IMR-90 (cell line): ENCODE results near the gene SLITRK2. TPM values are rescaled to one million over a fixed set of nuclear protein-coding genes. Genes with fewer than 3 reads are reported as not detected.

ENCODE experiments used
- ATAC-seq: fragments of 200-7000 bp; cut with Tn5 transposase; 2 replicates; pipeline ENCODE4 v1.9.1; 2020; ENCODE audit warnings: low read depth, mild to moderate bottlenecking, moderate library complexity
- BruUV-seq: library from RNA; stranded (reverse); fragments of 400-500 nt; replicated peaks from 2 replicates; lab custom pipeline; 2021; lab: Mats Ljungman, UMichigan
- CTCF ChIA-PET: fragments of 300-600 bp; formaldehyde crosslinking; extraction: SDS; loops from one replicate; lab custom pipeline; 2021; ENCODE audit warnings: antibody characterized with exemption; lab: Yijun Ruan, JAX
- POLR2A ChIA-PET: fragments of 300-600 bp; sonication (Branson Sonifier 250); formaldehyde crosslinking; loops from one replicate; lab custom pipeline; 2022; ENCODE audit warnings: antibody characterized with exemption; ENCODE audit not compliant: unreplicated experiment; lab: Charles Lee
- DNase-seq: peaks from one replicate; pipeline ENCODE4 v3.0.0; 2013
- H2AFZ ChIP-seq: replicated peaks from 2 replicates; pipeline ENCODE3; 2013; ENCODE audit warnings: low read length, mild to moderate bottlenecking; ENCODE audit not compliant: poor library complexity
- H2AK5ac ChIP-seq: 2 replicates; pipeline ENCODE4 v1.6.1; 2013; ENCODE audit warnings: low read depth, low read length, inconsistent platforms
- H2AK9ac ChIP-seq: replicated peaks from 2 replicates; pipeline ENCODE3; 2013; ENCODE audit warnings: mild to moderate bottlenecking, low read depth, low read length, moderate library complexity; ENCODE audit not compliant: poor library complexity
- H2BK120ac ChIP-seq: 2 replicates; pipeline ENCODE4 v1.6.1; 2013; ENCODE audit warnings: low read depth, low read length, inconsistent platforms
- H2BK15ac ChIP-seq: 3 replicates; pipeline ENCODE4 v1.6.1; 2013; ENCODE audit warnings: low read depth, low read length, inconsistent platforms
- H2BK20ac ChIP-seq: 2 replicates; pipeline ENCODE4 v1.6.1; 2013; ENCODE audit warnings: low read depth, mild to moderate bottlenecking, inconsistent platforms, low read length, moderate library complexity
- H2BK5ac ChIP-seq: 2 replicates; pipeline ENCODE4 v1.6.1; 2013; ENCODE audit warnings: mild to moderate bottlenecking, low read depth, low read length, inconsistent platforms; ENCODE audit not compliant: poor library complexity, severe bottlenecking
- H3K14ac ChIP-seq: replicated peaks from 2 replicates; pipeline ENCODE4 v1.6.1; 2013; ENCODE audit warnings: low read depth, low read length, inconsistent platforms
- H3K18ac ChIP-seq: 2 replicates; pipeline ENCODE4 v1.6.1; 2013; ENCODE audit warnings: low read depth, low read length, control low read depth
- H3K23ac ChIP-seq: 2 replicates; pipeline ENCODE4 v1.6.1; 2013; ENCODE audit warnings: low read depth, low read length, inconsistent platforms
- H3K27ac ChIP-seq: 2 replicates; pipeline ENCODE4 v1.5.1; 2013; ENCODE audit warnings: mild to moderate bottlenecking, control low read depth, low read length; ENCODE audit not compliant: insufficient read depth
- H3K27me3 ChIP-seq: 2 replicates; pipeline ENCODE4 v1.6.1; 2013; ENCODE audit warnings: low read length; ENCODE audit not compliant: control insufficient read depth, insufficient read depth
- H3K36me3 ChIP-seq: 2 replicates; pipeline ENCODE4 v1.6.1; 2013; ENCODE audit warnings: low read length, mixed read lengths; ENCODE audit not compliant: control insufficient read depth, insufficient read depth
- H3K4ac ChIP-seq: 2 replicates; pipeline ENCODE4 v1.6.1; 2013; ENCODE audit warnings: low read depth, low read length, inconsistent platforms
- H3K4me1 ChIP-seq: 2 replicates; pipeline ENCODE4 v1.6.1; 2013; ENCODE audit warnings: low read length, mixed read lengths; ENCODE audit not compliant: control insufficient read depth, insufficient read depth
- H3K4me2 ChIP-seq: 2 replicates; pipeline ENCODE4 v1.6.1; 2013; ENCODE audit warnings: low read depth, mild to moderate bottlenecking, control low read depth, low read length, moderate library complexity
- H3K4me3 ChIP-seq: 2 replicates; pipeline ENCODE4 v1.5.1; 2013; ENCODE audit warnings: low read depth, mild to moderate bottlenecking, control low read depth, low read length, moderate library complexity; ENCODE audit not compliant: insufficient read depth
- H3K56ac ChIP-seq: 2 replicates; pipeline ENCODE4 v1.6.1; 2013; ENCODE audit warnings: low read length, inconsistent platforms; ENCODE audit not compliant: insufficient read depth; ENCODE audit errors: extremely low read depth
- H3K79me1 ChIP-seq, 2 experiments: 2 replicates each; pipeline ENCODE4 v1.6.1; 2013; ENCODE audit warnings: low read length in 2 of 2, inconsistent platforms in 1 of 2, low read depth in 1 of 2
- H3K9ac ChIP-seq: 2 replicates; pipeline ENCODE4 v1.6.1; 2013; ENCODE audit warnings: low read depth, low read length, control low read depth
- H3K9me1 ChIP-seq: 2 replicates; pipeline ENCODE4 v1.6.1; 2013; ENCODE audit warnings: low read length, inconsistent platforms; ENCODE audit not compliant: insufficient read depth
- H3K9me3 ChIP-seq: 2 replicates; pipeline ENCODE4 v1.6.1; 2013; ENCODE audit warnings: low read length; ENCODE audit not compliant: control insufficient read depth, insufficient read depth
- H4K20me1 ChIP-seq: 2 replicates; pipeline ENCODE4 v1.6.1; 2013; ENCODE audit warnings: low read length, inconsistent platforms; ENCODE audit not compliant: insufficient read depth
- H4K5ac ChIP-seq: 2 replicates; pipeline ENCODE4 v1.6.1; 2013; ENCODE audit warnings: mild to moderate bottlenecking, low read depth, low read length, control low read depth
- H4K8ac ChIP-seq, 2 experiments: 2 replicates each; pipeline ENCODE4 v1.6.1; 2013; ENCODE audit warnings: low read depth in 2 of 2, low read length in 2 of 2, control low read depth in 1 of 2, inconsistent platforms in 1 of 2
- H4K91ac ChIP-seq: 2 replicates; pipeline ENCODE4 v1.6.1; 2013; ENCODE audit warnings: low read depth, low read length, inconsistent platforms; ENCODE audit not compliant: insufficient read depth
- CHD1 ChIP-seq: IDR thresholded peaks from 2 replicates; pipeline ENCODE4 v1.6.1; 2012; ENCODE audit warnings: low read depth, low read length, improper control_type of control experiment
- RAD21 ChIP-seq: IDR thresholded peaks from 2 replicates; pipeline ENCODE4 v1.6.1; 2012; ENCODE audit warnings: low read length, improper control_type of control experiment
- RCOR1 ChIP-seq: IDR thresholded peaks from 2 replicates; pipeline ENCODE4 v1.6.1; 2012; ENCODE audit warnings: mild to moderate bottlenecking, low read length, improper control_type of control experiment; ENCODE audit not compliant: insufficient replicate concordance
- WGBS, 2 experiments: methylation state at CpG; one replicate each; pipeline versions ENCODE4 v1.1.5 to v1.1.7; 2013; ENCODE audit warnings: missing lambda C conversion rate in 2 of 2; ENCODE audit not compliant: insufficient read length in 1 of 2; ENCODE audit errors: extremely low coverage in 2 of 2; 5-methylcytosine and 5-hydroxymethylcytosine counted together
- dilution Hi-C: fragments of 300-500 bp; cut with HindIII; formaldehyde crosslinking; loops from one replicate; pipeline ENCODE4 v1.14.3; 2018; ENCODE audit warnings: low sequenced_read_pairs; ENCODE audit not compliant: unreplicated experiment
- in situ Hi-C: fragments of 300-500 bp; cut with MboI; formaldehyde crosslinking; loops from 3 replicates; pipeline ENCODE4 v1.14.3; 2019; ENCODE audit warnings: low sequenced_read_pairs, inconsistent platforms, mixed read lengths
- intact Hi-C: fragments of 100-400 bp; cut with micrococcal nuclease; formaldehyde crosslinking; loops from 2 replicates; pipeline ENCODE4 v1.10.0; 2022
- polyA plus RNA-seq, 3 experiments: library from polyadenylated mRNA; depleted of rRNA; stranded (reverse); fragments of >200 nt; gene quantifications; 2 replicates each; pipeline ENCODE4 v1.2.3, GENCODE V29; 2012; ENCODE audit warnings: low replicate concordance in 1 of 3
- total RNA-seq: library from RNA; depleted of rRNA; stranded (reverse); fragments of >200 nt; gene quantifications from 2 replicates; pipeline ENCODE4 v1.2.3, GENCODE V29; 2012

SLITRK2 gene
- total and polyA plus RNA-seq, 2 of the 4 experiments (the other 2 are of a cell fraction): not detected

DNA sequence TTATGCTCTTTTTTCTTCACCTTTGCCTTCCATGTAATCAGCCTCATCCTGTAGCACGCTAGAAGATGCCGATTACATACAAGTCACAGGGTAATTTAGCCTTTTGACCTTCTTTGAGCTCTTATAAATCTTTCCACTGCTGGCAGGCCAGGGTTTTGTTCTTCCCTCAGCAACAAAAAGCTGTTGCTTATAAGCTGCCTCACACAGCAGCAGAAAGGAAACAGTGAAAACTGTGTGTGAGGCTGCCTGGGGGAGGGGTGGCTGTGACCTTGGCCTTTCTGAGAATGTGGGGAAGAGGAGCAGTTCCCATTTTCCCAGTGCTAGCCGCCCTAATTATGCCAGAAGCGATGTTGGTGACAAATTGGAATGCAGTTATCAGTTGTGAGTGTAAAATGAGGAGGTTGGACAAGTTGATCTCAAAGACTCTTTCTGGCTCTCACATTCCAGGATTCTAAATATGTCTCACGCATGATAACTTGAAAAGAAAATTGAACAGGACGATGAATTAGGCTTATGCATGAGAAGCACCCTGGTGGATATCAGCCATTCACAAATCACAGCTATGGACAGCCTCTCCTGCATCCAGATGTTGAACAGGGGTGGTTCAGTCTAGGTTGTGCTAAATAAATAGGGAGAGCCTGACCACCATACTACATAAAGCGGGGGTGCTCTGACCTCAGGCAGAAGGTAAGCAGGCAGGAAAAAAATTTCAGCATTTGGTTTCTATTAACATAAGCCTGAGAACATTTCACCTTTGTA lies 25.7 kb downstream of the SLITRK2 start:
- Histone ChIP-seq H2AK9ac (no peak overlapping the region), H3K27ac (no peak overlapping the region), H4K8ac (no peak overlapping the region), H3K9ac (no peak overlapping the region), H3K18ac (no peak overlapping the region), H3K23ac (no peak overlapping the region), H3K56ac (no peak overlapping the region), H3K4ac (no peak overlapping the region), H2BK120ac (no peak overlapping the region), H4K20me1 (no peaks in the 10 kb centered on the region), H2AK5ac (no peak overlapping the region), H3K14ac (no peak overlapping the region), H2AFZ (no peak overlapping the region), H2BK20ac (no peak overlapping the region), H3K9me1 (no peaks in the 10 kb centered on the region), H3K36me3 (no peaks in the 10 kb centered on the region), H3K4me2 (no peak overlapping the region), H2BK5ac (no peak overlapping the region), H3K9me3 (peaks cover 15% of the 10 kb centered on the region; the same call in 1 of the 2 replicates), H3K27me3 (no peaks in the 10 kb centered on the region), H4K5ac (no peak overlapping the region), H3K79me1 (no peaks in the 10 kb centered on the region), H2BK15ac (no peak overlapping the region), H3K4me1 (no peaks in the 10 kb centered on the region), H3K4me3 (no peak overlapping the region), H4K91ac (no peak overlapping the region)
- 0% methylated on average over 1 of the region's 7 CpGs; no CpG with 5 or more reads in 1 of the 2 experiments for WGBS, 2 experiments
- intact Hi-C loops: no loop called here
- POLR2A ChIA-PET: no interaction called here
- no TSS peak for BruUV-seq
- TF ChIP-seq CHD1: no peak
- TF ChIP-seq RCOR1: no peak
- TF ChIP-seq RAD21: no peak
- in situ Hi-C loops: no loop called here
- dilution Hi-C loops: no loop called here
- no peak for DNase-seq
- CTCF ChIA-PET: no interaction called here
- ATAC-seq: no peak
